H1 (cell line): ENCODE data around the gene FGF2. TPM values are rescaled to one million over a fixed set of nuclear protein-coding genes. Genes with fewer than 3 reads are reported as not detected.

Experiments
- BRCA1 ChIP-seq: IDR thresholded peaks from 2 replicates; pipeline ENCODE4 v1.6.1; 2012; ENCODE audit warnings: low read depth, low read length, improper control_type of control experiment
- CBX5 ChIP-seq: fragments of 300-800, 300-1000 bp; sonication (generic); IDR thresholded peaks from 2 replicates; pipeline ENCODE4 v1.7.1; 2016; ENCODE audit warnings: antibody characterized with exemption, low read length, low read depth
- EP300 ChIP-seq, 2 experiments: IDR thresholded peaks; 1 replicate in 1 of 2; 2 replicates in 1 of 2; pipeline ENCODE4 v1.6.1; 2011 to 2012; ENCODE audit warnings: low read depth in 2 of 2, low read length in 2 of 2, mild to moderate bottlenecking in 2 of 2, borderline replicate concordance in 1 of 2, inconsistent platforms in 1 of 2, moderate library complexity in 1 of 2
- KDM1A ChIP-seq: fragments of 200-600, 300-600 bp; sonication (generic); IDR thresholded peaks from 2 replicates; pipeline ENCODE4 v1.7.1; 2016; ENCODE audit warnings: mild to moderate bottlenecking, low read length, borderline replicate concordance
- POU5F1 ChIP-seq: IDR thresholded peaks from 2 replicates; pipeline ENCODE4 v1.6.1; 2011; ENCODE audit warnings: low read depth, mild to moderate bottlenecking, low read length, moderate library complexity
- RXRA ChIP-seq: IDR thresholded peaks from 2 replicates; pipeline ENCODE4 v1.6.1; 2011; ENCODE audit warnings: low read depth, mild to moderate bottlenecking, low read length, moderate library complexity; ENCODE audit not compliant: insufficient read depth
- SAP30 ChIP-seq: fragments of 300-600 bp; sonication (generic); IDR thresholded peaks from 2 replicates; pipeline ENCODE4 v1.7.1; 2012; ENCODE audit warnings: low read length, moderate library complexity, mild to moderate bottlenecking, inconsistent platforms; ENCODE audit not compliant: insufficient read depth, insufficient replicate concordance
- ZNF274 ChIP-seq: IDR thresholded peaks from 2 replicates; pipeline ENCODE4 v1.7.0; 2012; ENCODE audit warnings: low read length, borderline replicate concordance; ENCODE audit errors: extremely low read depth
- polyA plus RNA-seq, 7 experiments: library from polyadenylated mRNA; depleted of rRNA in 3 of 7; stranded (reverse) in 5 of 7; unstranded in 2 of 7; fragments of >200 nt in 5 of 7; fragments of 200-250 nt in 2 of 7; gene quantifications; 1 replicate in 5 of 7; 2 replicates in 1 of 7; 4 replicates in 1 of 7; pipeline versions ENCODE4 v1.2.1 to v1.2.3, GENCODE V29; 2011 to 2013; ENCODE audit warnings: missing spikeins in 2 of 7, mixed read lengths in 2 of 7
- total RNA-seq: library from RNA; stranded (reverse); fragmentation: NEBNext Ultra II Directional; extraction: Animal tissue kit (Norgen Biotek cat#: 25700); gene quantifications from 2 replicates; pipeline ENCODE4 v1.2.1, GENCODE V29; 2021
- TF ChIP-seq, protein P1 (sequence below), 3 experiments: IDR thresholded peaks; 1 replicate in 2 of 3; 2 replicates in 1 of 3; pipeline versions ENCODE4 v1.5.1 to v1.6.1; 2011; ENCODE audit warnings: low read length in 3 of 3, mild to moderate bottlenecking in 3 of 3, inconsistent platforms in 2 of 3, low read depth in 1 of 3, moderate library complexity in 1 of 3; ENCODE audit not compliant: insufficient read depth in 1 of 3; ENCODE audit errors: control extremely low read depth in 1 of 3
- TF ChIP-seq, protein P2 (sequence below): IDR thresholded peaks from 2 replicates; pipeline ENCODE4 v1.6.1; 2012; ENCODE audit warnings: inconsistent platforms

FGF2 gene
- total and polyA plus RNA-seq, 2 of the 8 experiments (the other 6 are each of a cell fraction or from before 2014, with no cell fraction given): 23.4 to 145 TPM

DNA sequence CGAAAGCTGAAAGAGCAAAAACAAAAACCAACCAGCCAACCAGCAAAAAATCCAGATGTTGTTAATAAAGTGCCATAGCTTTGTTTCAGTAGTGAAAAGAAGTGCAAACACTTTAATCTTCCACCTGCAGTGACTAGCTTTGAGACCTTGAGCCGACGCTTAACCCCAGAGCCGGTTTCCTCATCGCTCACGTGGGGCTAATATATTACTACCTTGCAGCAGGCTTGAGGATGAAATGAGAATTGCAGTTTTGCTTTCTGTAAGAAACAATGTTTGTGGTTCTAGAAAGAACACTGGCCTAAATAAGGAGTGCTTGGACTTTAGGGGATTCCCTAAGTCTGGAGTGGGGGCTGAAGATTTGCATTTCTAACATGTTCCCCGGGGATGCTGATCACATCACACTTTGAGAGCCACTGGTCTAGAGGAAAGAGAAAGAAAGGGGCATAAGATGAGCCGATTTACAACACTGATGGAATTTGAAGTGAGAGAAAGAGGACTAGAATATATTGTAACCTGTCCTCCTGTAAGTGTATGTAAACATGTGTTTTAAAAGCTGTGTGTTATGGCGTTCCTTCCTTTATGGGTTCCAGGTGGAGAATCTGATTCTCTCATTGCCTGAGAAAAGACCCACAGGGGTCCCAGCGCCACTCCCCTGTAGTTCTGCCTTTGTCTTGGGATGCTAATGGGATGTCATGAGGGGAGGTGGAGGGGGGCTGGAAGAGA lies 1.4 kb downstream of the FGF2 start (continued):
- TF ChIP-seq, protein P1, sequence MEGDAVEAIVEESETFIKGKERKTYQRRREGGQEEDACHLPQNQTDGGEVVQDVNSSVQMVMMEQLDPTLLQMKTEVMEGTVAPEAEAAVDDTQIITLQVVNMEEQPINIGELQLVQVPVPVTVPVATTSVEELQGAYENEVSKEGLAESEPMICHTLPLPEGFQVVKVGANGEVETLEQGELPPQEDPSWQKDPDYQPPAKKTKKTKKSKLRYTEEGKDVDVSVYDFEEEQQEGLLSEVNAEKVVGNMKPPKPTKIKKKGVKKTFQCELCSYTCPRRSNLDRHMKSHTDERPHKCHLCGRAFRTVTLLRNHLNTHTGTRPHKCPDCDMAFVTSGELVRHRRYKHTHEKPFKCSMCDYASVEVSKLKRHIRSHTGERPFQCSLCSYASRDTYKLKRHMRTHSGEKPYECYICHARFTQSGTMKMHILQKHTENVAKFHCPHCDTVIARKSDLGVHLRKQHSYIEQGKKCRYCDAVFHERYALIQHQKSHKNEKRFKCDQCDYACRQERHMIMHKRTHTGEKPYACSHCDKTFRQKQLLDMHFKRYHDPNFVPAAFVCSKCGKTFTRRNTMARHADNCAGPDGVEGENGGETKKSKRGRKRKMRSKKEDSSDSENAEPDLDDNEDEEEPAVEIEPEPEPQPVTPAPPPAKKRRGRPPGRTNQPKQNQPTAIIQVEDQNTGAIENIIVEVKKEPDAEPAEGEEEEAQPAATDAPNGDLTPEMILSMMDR (IDR thresholded peaks at IDR 0.05; ENCODE audit: control extremely low read depth in 1 of 3, insufficient read depth in 1 of 3, low read depth in 1 of 3, low read length in 3 of 3): peak in 2 of 3 experiments; percentile 9 to 14; a peak in 2 of 4 replicates
- TF ChIP-seq, protein P2, sequence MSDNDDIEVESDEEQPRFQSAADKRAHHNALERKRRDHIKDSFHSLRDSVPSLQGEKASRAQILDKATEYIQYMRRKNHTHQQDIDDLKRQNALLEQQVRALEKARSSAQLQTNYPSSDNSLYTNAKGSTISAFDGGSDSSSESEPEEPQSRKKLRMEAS: peak; percentile 33; the same call in 1 of the 2 replicates
- TF ChIP-seq RXRA (no peak), CBX5 (no peak), POU5F1 (peak; percentile 2; the same call in 1 of the 2 replicates), ZNF274 (no peak), EP300 (IDR thresholded peaks at IDR 0.05; ENCODE audit: borderline replicate concordance in 1 of 2, low read depth in 2 of 2, low read length in 2 of 2) (peak in 1 of 2 experiments; percentile 58; a peak in 2 of 3 replicates), BRCA1 (no peak), SAP30 (peak; percentile 75), KDM1A (no peak)
